Dendritic cell treated with granulocyte-macrophage colony-stimulating factor and Interleukin-4, amounts not matched to agents 40 ng/mL and 50 ng/mL, for 4 days (primary cell): ENCODE results near the gene FAM117A.
A peak's percentile ranks its signal among the peaks of the same experiment; 100 is the strongest.

ENCODE experiments used
- H3K27ac Mint-ChIP-seq: one replicate; pipeline ENCODE4 v1.8.0; 2022; ENCODE audit warnings: mild to moderate bottlenecking, mixed read lengths
- H3K27me3 Mint-ChIP-seq: one replicate; pipeline ENCODE4 v1.8.0; 2022; ENCODE audit warnings: mild to moderate bottlenecking, mixed read lengths
- H3K36me3 Mint-ChIP-seq: one replicate; pipeline ENCODE4 v1.8.0; 2022; ENCODE audit warnings: low read depth, mixed read lengths
- H3K4me1 Mint-ChIP-seq: one replicate; pipeline ENCODE4 v1.8.0; 2022; ENCODE audit warnings: low read depth, mixed read lengths
- H3K4me3 Mint-ChIP-seq: one replicate; pipeline ENCODE4 v1.8.0; 2022; ENCODE audit warnings: mild to moderate bottlenecking, moderate library complexity, mixed read lengths
- H3K9me3 Mint-ChIP-seq: one replicate; pipeline ENCODE4 v1.8.0; 2022; ENCODE audit warnings: mixed read lengths
- intact Hi-C: fragments of 100-400 bp; cut with micrococcal nuclease; formaldehyde crosslinking; loops from one replicate; pipeline ENCODE4 v1.15.0; 2022

Gene FAM117A

GRCh38 chr17:49756323-49757150, 7.4 kb downstream of the FAM117A start:
- intact Hi-C loops: no loop called here
- Mint-ChIP-seq H3K4me3 (no peak overlapping the region), H3K4me1 (peaks cover 41% of the 10 kb centered on the region)

GRCh38 chr17:49755663-49756283, 8.2 kb downstream of the FAM117A start:
- H3K36me3 Mint-ChIP-seq: peaks cover 10% of the 10 kb centered on the region
- no peak overlapping the region for H3K4me3 Mint-ChIP-seq
- peaks cover 37% of the 10 kb centered on the region for H3K4me1 Mint-ChIP-seq
- intact Hi-C loops: no loop called here
- H3K9me3 Mint-ChIP-seq: no peaks in the 10 kb centered on the region
- no peaks in the 10 kb centered on the region for H3K27me3 Mint-ChIP-seq
- H3K27ac Mint-ChIP-seq: no peak overlapping the region

More at GRCh38 chr17:49756323-49757150, 7.4 kb downstream of the FAM117A start:
- H3K27ac Mint-ChIP-seq: peak overlapping the region; percentile 43
- H3K36me3 Mint-ChIP-seq: peaks cover 10% of the 10 kb centered on the region
- no peaks in the 10 kb centered on the region for H3K27me3 Mint-ChIP-seq
- no peaks in the 10 kb centered on the region for H3K9me3 Mint-ChIP-seq

GRCh38 chr17:49753959-49754391, 10.0 kb downstream of the FAM117A start:
- Mint-ChIP-seq H3K27me3 (no peaks in the 10 kb centered on the region), H3K27ac (no peak overlapping the region), H3K36me3 (peaks cover 10% of the 10 kb centered on the region), H3K4me1 (peaks cover 38% of the 10 kb centered on the region), H3K9me3 (no peaks in the 10 kb centered on the region), H3K4me3 (no peak overlapping the region)
- intact Hi-C loops: no loop called here

GRCh38 chr17:49752508-49752907, 11.4 kb downstream of the FAM117A start:
- H3K4me3 Mint-ChIP-seq: no peak overlapping the region
- peaks cover 3% of the 10 kb centered on the region for H3K36me3 Mint-ChIP-seq
- H3K9me3 Mint-ChIP-seq: no peaks in the 10 kb centered on the region
- intact Hi-C loops: no loop called here
- H3K27me3 Mint-ChIP-seq: no peaks in the 10 kb centered on the region
- H3K27ac Mint-ChIP-seq: no peak overlapping the region
- peaks cover 43% of the 10 kb centered on the region for H3K4me1 Mint-ChIP-seq

GRCh38 chr17:49749730-49750129, 14.2 kb downstream of the FAM117A start:
- intact Hi-C loops: no loop called here
- no peaks in the 10 kb centered on the region for H3K36me3 Mint-ChIP-seq
- peaks cover 53% of the 10 kb centered on the region for H3K4me1 Mint-ChIP-seq

GRCh38 chr17:49748791-49749190, 15.1 kb downstream of the FAM117A start:
- Mint-ChIP-seq H3K4me1 (peaks cover 47% of the 10 kb centered on the region), H3K4me3 (no peak overlapping the region), H3K36me3 (no peaks in the 10 kb centered on the region), H3K27ac (no peak overlapping the region), H3K27me3 (no peaks in the 10 kb centered on the region), H3K9me3 (no peaks in the 10 kb centered on the region)
- intact Hi-C loops: no loop called here

More at GRCh38 chr17:49749730-49750129, 14.2 kb downstream of the FAM117A start:
- Mint-ChIP-seq H3K27ac (no peak overlapping the region), H3K4me3 (no peak overlapping the region), H3K9me3 (no peaks in the 10 kb centered on the region), H3K27me3 (no peaks in the 10 kb centered on the region)

- no peaks in the 10 kb centered on the region for H3K9me3 Mint-ChIP-seq
- intact Hi-C loops: no loop called here
- H3K4me3 Mint-ChIP-seq: no peak overlapping the region
- H3K4me1 Mint-ChIP-seq: peaks cover 49% of the 10 kb centered on the region
- no peak overlapping the region for H3K27ac Mint-ChIP-seq
- no peaks in the 10 kb centered on the region for H3K36me3 Mint-ChIP-seq
- H3K27me3 Mint-ChIP-seq: no peaks in the 10 kb centered on the region
Observed at GRCh38 chr17:49748223-49748622, 15.7 kb downstream of the FAM117A start.

GRCh38 chr17:49747632-49748031, 16.3 kb downstream of the FAM117A start:
- intact Hi-C loops: no loop called here
- Mint-ChIP-seq H3K27ac (peak overlapping the region; percentile 22), H3K27me3 (no peaks in the 10 kb centered on the region), H3K36me3 (no peaks in the 10 kb centered on the region), H3K4me1 (peaks cover 55% of the 10 kb centered on the region), H3K9me3 (no peaks in the 10 kb centered on the region), H3K4me3 (no peak overlapping the region)

GRCh38 chr17:49746791-49747490, 17.0 kb downstream of the FAM117A start:
- intact Hi-C loops: no loop called here
- no peaks in the 10 kb centered on the region for H3K27me3 Mint-ChIP-seq
- H3K27ac Mint-ChIP-seq: peak overlapping the region; percentile 22
- H3K4me3 Mint-ChIP-seq: no peak overlapping the region
- no peaks in the 10 kb centered on the region for H3K9me3 Mint-ChIP-seq
- no peaks in the 10 kb centered on the region for H3K36me3 Mint-ChIP-seq
- peaks cover 62% of the 10 kb centered on the region for H3K4me1 Mint-ChIP-seq

- no peaks in the 10 kb centered on the region for H3K9me3 Mint-ChIP-seq
- intact Hi-C loops: no loop called here
- H3K36me3 Mint-ChIP-seq: no peaks in the 10 kb centered on the region
- H3K4me3 Mint-ChIP-seq: no peak overlapping the region
- no peaks in the 10 kb centered on the region for H3K27me3 Mint-ChIP-seq
- H3K27ac Mint-ChIP-seq: peak overlapping the region; percentile 14
- H3K4me1 Mint-ChIP-seq: peaks cover 76% of the 10 kb centered on the region
Observed at GRCh38 chr17:49745175-49746139, 18.5 kb downstream of the FAM117A start.

GRCh38 chr17:49742166-49742638, 21.7 kb downstream of the FAM117A start:
- intact Hi-C loops: no loop called here

GRCh38 chr17:49741692-49742076, 22.2 kb downstream of the FAM117A start:
- peak overlapping the region; percentile 52 for H3K4me3 Mint-ChIP-seq
- no peaks in the 10 kb centered on the region for H3K36me3 Mint-ChIP-seq
- H3K27me3 Mint-ChIP-seq: no peaks in the 10 kb centered on the region
- intact Hi-C loops: no loop called here
- H3K4me1 Mint-ChIP-seq: peaks cover 89% of the 10 kb centered on the region
- H3K27ac Mint-ChIP-seq: peak overlapping the region; percentile 84
- no peaks in the 10 kb centered on the region for H3K9me3 Mint-ChIP-seq

More at GRCh38 chr17:49742166-49742638, 21.7 kb downstream of the FAM117A start:
- peaks cover 89% of the 10 kb centered on the region for H3K4me1 Mint-ChIP-seq
- H3K9me3 Mint-ChIP-seq: no peaks in the 10 kb centered on the region
- peak overlapping the region; percentile 84 for H3K27ac Mint-ChIP-seq
- peak overlapping the region; percentile 52 for H3K4me3 Mint-ChIP-seq
- no peaks in the 10 kb centered on the region for H3K36me3 Mint-ChIP-seq
- H3K27me3 Mint-ChIP-seq: no peaks in the 10 kb centered on the region

GRCh38 chr17:49741009-49741691, 22.8 kb downstream of the FAM117A start:
- no peaks in the 10 kb centered on the region for H3K9me3 Mint-ChIP-seq
- H3K4me3 Mint-ChIP-seq: peak overlapping the region; percentile 52
- peak overlapping the region; percentile 84 for H3K27ac Mint-ChIP-seq
- intact Hi-C loops: no loop called here
- H3K27me3 Mint-ChIP-seq: no peaks in the 10 kb centered on the region
- peaks cover 88% of the 10 kb centered on the region for H3K4me1 Mint-ChIP-seq
- no peaks in the 10 kb centered on the region for H3K36me3 Mint-ChIP-seq
